GM12865 (cell line): ENCODE data around the gene DCTN2.
A peak's percentile ranks its signal among the peaks of the same experiment; 100 is the strongest.

ENCODE experiments used
- DNase-seq: peaks from one replicate; pipeline ENCODE4 v3.0.0; 2010; ENCODE audit warnings: low read depth
- H3K4me3 ChIP-seq: 2 replicates; pipeline ENCODE4 v1.5.1; 2011; ENCODE audit warnings: mild to moderate bottlenecking, low read depth, low read length, control low read depth
- TF ChIP-seq, protein P1 (sequence below): IDR thresholded peaks from 2 replicates; pipeline ENCODE4 v1.5.1; 2011; ENCODE audit warnings: low read length, control low read depth, low read depth, inconsistent platforms; ENCODE audit not compliant: insufficient read depth; ENCODE audit errors: missing control alignments

DCTN2 gene

GRCh38 chr12:57586832-57587429 lies 39.9 kb upstream of the DCTN2 start:
- DNase-seq: no peak
- no peak overlapping the region for H3K4me3 ChIP-seq
- TF ChIP-seq, protein P1, sequence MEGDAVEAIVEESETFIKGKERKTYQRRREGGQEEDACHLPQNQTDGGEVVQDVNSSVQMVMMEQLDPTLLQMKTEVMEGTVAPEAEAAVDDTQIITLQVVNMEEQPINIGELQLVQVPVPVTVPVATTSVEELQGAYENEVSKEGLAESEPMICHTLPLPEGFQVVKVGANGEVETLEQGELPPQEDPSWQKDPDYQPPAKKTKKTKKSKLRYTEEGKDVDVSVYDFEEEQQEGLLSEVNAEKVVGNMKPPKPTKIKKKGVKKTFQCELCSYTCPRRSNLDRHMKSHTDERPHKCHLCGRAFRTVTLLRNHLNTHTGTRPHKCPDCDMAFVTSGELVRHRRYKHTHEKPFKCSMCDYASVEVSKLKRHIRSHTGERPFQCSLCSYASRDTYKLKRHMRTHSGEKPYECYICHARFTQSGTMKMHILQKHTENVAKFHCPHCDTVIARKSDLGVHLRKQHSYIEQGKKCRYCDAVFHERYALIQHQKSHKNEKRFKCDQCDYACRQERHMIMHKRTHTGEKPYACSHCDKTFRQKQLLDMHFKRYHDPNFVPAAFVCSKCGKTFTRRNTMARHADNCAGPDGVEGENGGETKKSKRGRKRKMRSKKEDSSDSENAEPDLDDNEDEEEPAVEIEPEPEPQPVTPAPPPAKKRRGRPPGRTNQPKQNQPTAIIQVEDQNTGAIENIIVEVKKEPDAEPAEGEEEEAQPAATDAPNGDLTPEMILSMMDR: no peak

GRCh38 chr12:57586128-57586527 lies 39.1 kb upstream of the DCTN2 start:
- TF ChIP-seq, protein P1: no peak
- DNase-seq: no peak
- no peak overlapping the region for H3K4me3 ChIP-seq

GRCh38 chr12:57585156-57585555 lies 38.2 kb upstream of the DCTN2 start:
- TF ChIP-seq, protein P1: no peak
- no peak for DNase-seq

DNA sequence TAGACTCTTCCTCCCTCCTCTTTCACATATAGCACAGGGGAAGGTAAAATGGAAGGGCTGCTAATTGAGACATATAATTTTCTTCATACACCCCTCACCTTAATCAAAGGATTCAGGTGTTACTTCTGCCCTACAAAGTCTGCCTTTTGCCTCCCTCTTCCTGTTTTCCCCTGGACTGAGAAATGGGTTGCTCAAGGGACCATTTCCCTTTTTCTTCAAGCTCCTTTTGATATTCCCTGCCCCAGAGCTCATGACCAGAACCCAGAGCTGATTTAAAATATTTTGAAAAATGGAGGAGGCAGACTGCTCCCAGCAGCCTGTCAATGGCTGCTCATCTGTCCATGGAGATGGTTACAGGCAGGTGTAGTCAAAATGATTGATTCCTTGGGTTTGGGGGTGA lies 37.7 kb upstream of the DCTN2 start:
- no peak for DNase-seq
- TF ChIP-seq, protein P1: no peak

More at GRCh38 chr12:57585156-57585555, 38.2 kb upstream of the DCTN2 start:
- H3K4me3 ChIP-seq: no peak overlapping the region

DNA sequence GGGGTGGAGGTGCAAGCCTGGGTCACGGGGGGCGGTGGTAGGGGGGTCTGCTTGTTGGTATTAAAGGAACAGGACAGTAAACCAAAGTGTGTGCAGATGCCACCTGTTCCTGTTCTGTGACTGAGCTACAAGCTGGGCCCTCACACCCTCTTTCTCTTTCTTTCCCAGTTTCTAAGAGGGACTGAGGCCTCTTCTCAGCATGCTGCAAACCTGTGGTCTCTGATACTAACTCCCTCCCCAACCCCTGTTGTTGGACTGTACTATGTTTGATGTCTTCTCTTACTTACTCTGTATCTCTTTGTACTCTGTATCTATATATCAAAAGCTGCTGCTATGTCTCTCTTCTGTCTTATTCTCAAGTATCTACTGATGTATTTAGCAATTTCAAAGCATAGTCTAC lies 37.1 kb upstream of the DCTN2 start:
- TF ChIP-seq, protein P1: no peak
- DNase-seq: no peak
- H3K4me3 ChIP-seq: no peak overlapping the region

More for the DNA sequence above, 37.7 kb upstream of the DCTN2 start:
- no peak overlapping the region for H3K4me3 ChIP-seq

- no peak overlapping the region for H3K4me3 ChIP-seq
- DNase-seq: peak; percentile 91
- TF ChIP-seq, protein P1: peak; percentile 87
Observed at GRCh38 chr12:57583008-57583831, 36.2 kb upstream of the DCTN2 start.
